BJ (cell line): ENCODE results near the gene NAA16. TPM values are rescaled to one million over a fixed set of nuclear protein-coding genes. Genes with fewer than 3 reads are reported as not detected.

Experiments used
- CTCF ChIA-PET: fragments of 350-600 bp; formaldehyde crosslinking; extraction: SDS; loops from one replicate; lab custom pipeline; 2021; ENCODE audit warnings: antibody characterized with exemption, inconsistent platforms; lab: Yijun Ruan, JAX
- POLR2A ChIA-PET: fragments of 300-600 bp; sonication (Branson Sonifier 250); formaldehyde crosslinking; extraction: SDS; loops from one replicate; lab custom pipeline; 2021; ENCODE audit warnings: antibody characterized with exemption; lab: Charles Lee
- DNase-seq: peaks from one replicate; pipeline ENCODE4 v3.0.0-alpha.2; 2011; ENCODE audit warnings: low read depth
- H3K27me3 ChIP-seq: 2 replicates; pipeline ENCODE4 v1.6.0; 2011; ENCODE audit warnings: low read length; ENCODE audit not compliant: control insufficient read depth, insufficient read depth
- H3K36me3 ChIP-seq: 2 replicates; pipeline ENCODE4 v1.5.1; 2011; ENCODE audit warnings: low read length; ENCODE audit not compliant: control insufficient read depth, insufficient read depth
- H3K4me3 ChIP-seq: 2 replicates; pipeline ENCODE4 v1.5.1; 2011; ENCODE audit warnings: low read depth, mild to moderate bottlenecking, control low read depth, low read length
- CTCF ChIP-seq: IDR thresholded peaks from 2 replicates; pipeline ENCODE4 v1.5.1; 2011; ENCODE audit warnings: low read depth, mild to moderate bottlenecking, control low read depth, inconsistent platforms, low read length, moderate library complexity; ENCODE audit not compliant: insufficient read depth
- polyA plus RNA-seq: library from polyadenylated mRNA; depleted of rRNA; stranded (reverse); fragments of >200 nt; gene quantifications from 2 replicates; pipeline ENCODE4 v1.2.3, GENCODE V29; 2011; rRNA removed
- small RNA-seq: library from RNA; depleted of rRNA; stranded (forward); fragments of <200 nt; gene quantifications from one replicate; pipeline ENCODE3, GENCODE V24; 2012; ENCODE audit warnings: low replicate concordance, low read depth; ENCODE audit not compliant: insufficient read length

Gene NAA16
- polyA plus RNA-seq, 1 experiment, result 4.8 TPM

DNA sequence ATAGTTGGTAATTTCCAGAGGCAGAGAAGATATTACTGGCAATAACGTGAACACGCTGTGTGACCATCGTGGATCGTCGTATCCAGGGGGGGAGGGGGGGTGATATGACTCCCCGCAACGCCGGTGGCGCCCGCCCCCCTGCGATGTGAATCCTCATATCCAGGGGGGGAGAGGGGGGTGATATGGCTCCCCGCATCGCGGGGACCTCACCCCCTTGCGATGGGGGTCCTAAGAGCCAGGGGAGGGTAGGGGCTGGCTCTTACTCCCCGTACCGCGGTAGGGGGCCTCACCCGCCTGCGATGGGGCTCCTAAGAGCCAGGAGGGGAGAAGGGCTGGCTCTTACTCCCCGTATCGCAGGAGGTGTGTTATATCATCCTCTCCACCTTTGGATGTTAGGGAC, 115.0 kb downstream of the NAA16 start:
- TF ChIP-seq CTCF, result no peak
- no peak overlapping the region for H3K4me3 ChIP-seq
- CTCF ChIA-PET, result no interaction called here
- no peaks in the 10 kb centered on the region for H3K36me3 ChIP-seq
- no peak for DNase-seq
- POLR2A ChIA-PET, result no interaction called here
- H3K27me3 ChIP-seq, result no peaks in the 10 kb centered on the region

Small RNAs within 50 kb of the gene (small RNA-seq; reads per million reads assigned to genes)
- gene RNU6-57P, result not detected

Other genes starting within 250 kb of the NAA16 start
- 4.9 and 10.6 TPM in 2 replicates for gene WBP4, start 249.8 kb upstream of the NAA16 start, polyA plus RNA-seq
- gene KBTBD6, start 178.5 kb upstream of the NAA16 start, polyA plus RNA-seq, result 5.1 and 5.7 TPM in 2 replicates
- 3.2 and 3.4 TPM in 2 replicates for gene KBTBD7, start 116.7 kb upstream of the NAA16 start, polyA plus RNA-seq
- gene MTRF1, start 47.7 kb upstream of the NAA16 start, polyA plus RNA-seq, result 5.2 and 8.7 TPM in 2 replicates
- 5.7 and 7.8 TPM in 2 replicates for gene RGCC, start 146.3 kb downstream of the NAA16 start, polyA plus RNA-seq